ENCODE data around the gene CPNE4. TPM values are rescaled to one million over a fixed set of nuclear protein-coding genes. Genes with fewer than 3 reads are reported as not detected.

The CPNE4 gene
- total and polyA plus RNA-seq, 9 of the 15 experiments (the other 6 are each of a cell fraction or from before 2014, with no cell fraction given): not detected

- 2% methylated on average over 4 of the region's 4 CpGs for WGBS (ENCODE audit: insufficient coverage, low coverage, missing lambda C conversion rate)
- CTCF ChIA-PET (ENCODE audit: low intra/inter-chr PET ratio): no interaction called here
Observed at GRCh38 chr3:131831608-131832007, 203.2 kb downstream of the CPNE4 start.

More at GRCh38 chr3:131831608-131832007, 203.2 kb downstream of the CPNE4 start:
- FAIRE-seq (no peak), ATAC-seq (no peak), DNase-seq (ENCODE audit: extremely low read depth in 1 of 4, low spot score in 3 of 4) (no peak)
- Histone ChIP-seq H4K20me1 (replicated peaks; ENCODE audit: control insufficient read depth, insufficient read depth, low read length) (no peaks in the 10 kb centered on the region), H3K27me3 (ENCODE audit: control insufficient read depth in 2 of 2, insufficient read depth in 2 of 2, low read length in 2 of 2) (no peaks in the 10 kb centered on the region), H3K4me2 (ENCODE audit: insufficient read depth, low read length) (no peak overlapping the region), H3K9me1 (ENCODE audit: control insufficient read depth, insufficient read depth, low read length) (no peaks in the 10 kb centered on the region), H3K9ac (ENCODE audit: insufficient read depth in 1 of 2, low read depth in 2 of 2, low read length in 2 of 2) (no peak overlapping the region), H3K4me3 (no peak overlapping the region), H3K36me3 (ENCODE audit: control insufficient read depth, insufficient read depth, low read length) (no peaks in the 10 kb centered on the region), H3K79me2 (ENCODE audit: control insufficient read depth, insufficient read depth, low read length) (no peaks in the 10 kb centered on the region), H3K9me3 (replicated peaks; ENCODE audit: control insufficient read depth, insufficient read depth, low read depth, low read length) (no peaks in the 10 kb centered on the region), H3K4me1 (replicated peaks in 1 of 2; ENCODE audit: control insufficient read depth in 2 of 2, insufficient read depth in 2 of 2, low read length in 2 of 2) (no peaks in the 10 kb centered on the region), H3K27ac (ENCODE audit: extremely low read depth, low read depth, low read length) (no peak overlapping the region), H2AFZ (ENCODE audit: low read depth, low read length) (no peak overlapping the region)
- TF ChIP-seq SAFB2 (IDR thresholded peaks at IDR 0.05; ENCODE audit: borderline replicate concordance, low read depth, low read length, severe bottlenecking): no peak
- no peak for TF ChIP-seq ZNF12 (CRISPR knock-in tag; IDR thresholded peaks at IDR 0.05)
- no peak for TF ChIP-seq HMG20B (CRISPR knock-in tag; IDR thresholded peaks at IDR 0.05)
- no peak for TF ChIP-seq THRA (IDR thresholded peaks at IDR 0.05)
- TF ChIP-seq TSHZ1 (CRISPR knock-in tag; IDR thresholded peaks at IDR 0.05): no peak
- TF ChIP-seq SMAD1 (IDR thresholded peaks at IDR 0.05; ENCODE audit: low read depth, low read length, partially characterized antibody): no peak
- TF ChIP-seq ZNF274 (IDR thresholded peaks at IDR 0.05; ENCODE audit: borderline replicate concordance, low read depth, low read length): no peak
- intact Hi-C loops (cut with micrococcal nuclease) (no loop called here), in situ Hi-C loops (cut with MboI) (no loop called here)
- BruUV-seq (replicated peaks): no TSS peak
- POLR2A ChIA-PET: no interaction called here

All from K562 (cell line).